ENCODE results near the gene DCT.

DNA sequence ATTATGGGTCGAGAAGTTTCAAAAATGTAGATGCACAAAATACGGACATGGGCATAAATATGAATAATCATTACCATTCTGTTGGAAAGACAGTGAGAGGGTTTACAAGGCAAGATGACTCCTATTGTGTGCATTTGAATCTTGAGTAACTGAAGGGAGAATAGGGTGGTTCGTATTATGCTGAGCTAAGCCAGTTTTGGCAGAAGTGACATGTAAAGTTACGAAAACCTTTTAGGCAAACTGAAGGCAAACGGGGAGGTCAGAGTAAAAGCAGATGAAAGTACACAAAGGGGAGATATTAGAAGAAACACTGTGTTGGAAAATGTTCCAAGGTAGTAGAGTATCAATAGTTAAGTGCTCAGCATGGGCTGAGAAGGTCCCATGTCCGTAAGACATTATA lies 16.8 kb downstream of the DCT start:
- TF ChIP-seq TAF1 (IDR thresholded peaks at IDR 0.05; ENCODE audit: borderline replicate concordance, low read depth, low read length) (no peak), CTCF (IDR thresholded peaks at IDR 0.05) (no peak), SIN3A (IDR thresholded peaks at IDR 0.05; ENCODE audit: borderline replicate concordance, low read depth, low read length) (no peak)

Measured in SK-N-SH (cell line).